22Rv1 (cell line): ENCODE results near the gene NDUFB4.

Experiments used
- ZFX ChIP-seq: fragments of 450-650 bp; IDR thresholded peaks from 2 replicates; pipeline ENCODE4 v1.6.1; 2017; ENCODE audit warnings: antibody characterized with exemption, borderline replicate concordance
- TF ChIP-seq, protein P1 (sequence below): fragments of 450-650 bp; IDR thresholded peaks from 2 replicates; pipeline ENCODE4 v1.5.1; 2017; ENCODE audit warnings: mild to moderate bottlenecking

GRCh38 chr3:120622870-120623726 is 27.0 kb downstream of the NDUFB4 start:
- TF ChIP-seq, protein P1, sequence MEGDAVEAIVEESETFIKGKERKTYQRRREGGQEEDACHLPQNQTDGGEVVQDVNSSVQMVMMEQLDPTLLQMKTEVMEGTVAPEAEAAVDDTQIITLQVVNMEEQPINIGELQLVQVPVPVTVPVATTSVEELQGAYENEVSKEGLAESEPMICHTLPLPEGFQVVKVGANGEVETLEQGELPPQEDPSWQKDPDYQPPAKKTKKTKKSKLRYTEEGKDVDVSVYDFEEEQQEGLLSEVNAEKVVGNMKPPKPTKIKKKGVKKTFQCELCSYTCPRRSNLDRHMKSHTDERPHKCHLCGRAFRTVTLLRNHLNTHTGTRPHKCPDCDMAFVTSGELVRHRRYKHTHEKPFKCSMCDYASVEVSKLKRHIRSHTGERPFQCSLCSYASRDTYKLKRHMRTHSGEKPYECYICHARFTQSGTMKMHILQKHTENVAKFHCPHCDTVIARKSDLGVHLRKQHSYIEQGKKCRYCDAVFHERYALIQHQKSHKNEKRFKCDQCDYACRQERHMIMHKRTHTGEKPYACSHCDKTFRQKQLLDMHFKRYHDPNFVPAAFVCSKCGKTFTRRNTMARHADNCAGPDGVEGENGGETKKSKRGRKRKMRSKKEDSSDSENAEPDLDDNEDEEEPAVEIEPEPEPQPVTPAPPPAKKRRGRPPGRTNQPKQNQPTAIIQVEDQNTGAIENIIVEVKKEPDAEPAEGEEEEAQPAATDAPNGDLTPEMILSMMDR: peak; percentile 47
- no peak for TF ChIP-seq ZFX
